SH-SY5Y (cell line): Measurements from ENCODE around the gene KMT2B.

Experiments used
- GATA2 ChIP-seq: IDR thresholded peaks from 2 replicates; pipeline ENCODE4 v1.6.1; 2011; ENCODE audit warnings: mild to moderate bottlenecking, low read depth, low read length
- GATA3 ChIP-seq: IDR thresholded peaks from 2 replicates; pipeline ENCODE4 v1.6.1; 2011; ENCODE audit warnings: low read depth, mild to moderate bottlenecking, low read length, moderate library complexity

- TF ChIP-seq GATA3 (no peak), GATA2 (no peak)
These were observed 43.0 kb downstream of the KMT2B start for GRCh38 chr19:35760711-35761349.
